A673 (cell line): ENCODE measurements around the gene DHRS4L2. TPM values are rescaled to one million over a fixed set of nuclear protein-coding genes. Genes with fewer than 3 reads are reported as not detected.
"Not testable (repeated sequence)": the region's sequence is repeated elsewhere in the genome, so short reads cannot be mapped to it uniquely, and the experiment has no call there.

ENCODE experiments used
- BruUV-seq: library from RNA; stranded (reverse); fragments of 400-500 nt; replicated peaks from 2 replicates; lab custom pipeline; 2021; lab: Mats Ljungman, UMichigan
- CTCF ChIA-PET: fragments of 300-600 bp; sonication (Branson Sonifier 250); formaldehyde crosslinking; loops from one replicate; lab custom pipeline; 2022; ENCODE audit warnings: antibody characterized with exemption; lab: Charles Lee
- POLR2A ChIA-PET: fragments of 300-600 bp; sonication (Branson Sonifier 250); formaldehyde crosslinking; loops from one replicate; lab custom pipeline; 2022; ENCODE audit warnings: antibody characterized with exemption; ENCODE audit not compliant: low non-redundant PET; lab: Charles Lee
- DNase-seq: peaks from one replicate; pipeline ENCODE4 v3.0.0-alpha.2; 2015; ENCODE audit warnings: low spot score
- H3K27ac ChIP-seq: fragments of 200-600 bp; sonication (generic); 2 replicates; pipeline ENCODE4 v1.5.1; 2016; ENCODE audit warnings: mixed run types, low read depth, mild to moderate bottlenecking, mixed read lengths, antibody characterized with exemption, low read length; ENCODE audit not compliant: poor library complexity, severe bottlenecking
- H3K27me3 ChIP-seq: fragments of 200-600 bp; sonication (generic); replicated peaks from 2 replicates; pipeline ENCODE4 v1.6.1; 2017; ENCODE audit warnings: mixed run types, low read depth, mild to moderate bottlenecking, mixed read lengths, antibody characterized with exemption, low read length; ENCODE audit not compliant: insufficient read depth, poor library complexity
- H3K36me3 ChIP-seq: fragments of 200-600 bp; sonication (generic); 2 replicates; pipeline ENCODE4 v1.6.1; 2016; ENCODE audit warnings: mixed run types, mild to moderate bottlenecking, mixed read lengths, antibody characterized with exemption, low read length; ENCODE audit not compliant: insufficient read depth, poor library complexity, severe bottlenecking
- H3K4me1 ChIP-seq: fragments of 200-600 bp; sonication (generic); 2 replicates; pipeline ENCODE4 v1.6.1; 2017; ENCODE audit warnings: mixed run types, mild to moderate bottlenecking, mixed read lengths, antibody characterized with exemption, low read length; ENCODE audit not compliant: insufficient read depth, poor library complexity, severe bottlenecking
- H3K4me3 ChIP-seq: fragments of 200-600 bp; sonication (generic); 2 replicates; pipeline ENCODE4 v1.5.1; 2016; ENCODE audit warnings: low read depth, mixed run types, mild to moderate bottlenecking, mixed read lengths, low read length; ENCODE audit not compliant: poor library complexity, severe bottlenecking
- H3K9me3 ChIP-seq: fragments of 200-600 bp; sonication (generic); 2 replicates; pipeline ENCODE4 v1.6.1; 2016; ENCODE audit warnings: mixed run types, low read depth, mild to moderate bottlenecking, mixed read lengths, antibody characterized with exemption, low read length; ENCODE audit not compliant: poor library complexity, severe bottlenecking
- intact Hi-C: fragments of 100-400 bp; cut with micrococcal nuclease; formaldehyde crosslinking; loops from one replicate; pipeline ENCODE4 v1.10.0; 2022; ENCODE audit not compliant: unreplicated experiment
- total RNA-seq: library from RNA; stranded (reverse); gene quantifications from 2 replicates; pipeline ENCODE4 v1.2.3, GENCODE V29; 2021

Gene DHRS4L2
- total RNA-seq, 1 experiment from 2014 or later: 9.3 TPM

- H3K27ac ChIP-seq, H3K27me3 ChIP-seq, CTCF ChIA-PET, H3K4me3 ChIP-seq, DNase-seq, H3K4me1 ChIP-seq, BruUV-seq, intact Hi-C loops, H3K9me3 ChIP-seq, H3K36me3 ChIP-seq, POLR2A ChIA-PET: not testable (repeated sequence)
These were observed 8.1 kb downstream of the DHRS4L2 start for GRCh38 chr14:23996825-23997224.

DNA sequence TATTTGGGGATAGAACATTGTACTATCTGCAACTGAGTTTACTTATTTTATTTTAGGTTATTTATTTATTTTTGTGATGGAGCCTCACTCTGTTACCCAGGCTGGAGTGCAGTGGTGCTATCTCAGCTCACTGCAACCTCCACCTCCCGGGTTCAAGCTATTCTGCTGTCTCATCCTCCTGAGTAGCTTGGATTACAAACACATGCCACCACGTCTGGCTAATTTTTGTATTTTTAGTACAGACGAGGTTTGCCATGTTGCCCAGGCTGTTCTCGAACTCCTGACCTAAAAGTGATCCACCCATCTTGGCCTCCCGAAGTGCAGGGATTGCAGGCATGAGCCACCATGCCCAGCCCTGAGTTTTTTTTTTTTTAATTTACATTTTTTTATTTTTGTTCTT is 10.9 kb downstream of the DHRS4L2 start:
- intact Hi-C loops, BruUV-seq, H3K9me3 ChIP-seq, POLR2A ChIA-PET, DNase-seq, CTCF ChIA-PET, H3K27ac ChIP-seq, H3K4me3 ChIP-seq, H3K36me3 ChIP-seq, H3K4me1 ChIP-seq, H3K27me3 ChIP-seq: not testable (repeated sequence)

- H3K4me3 ChIP-seq, POLR2A ChIA-PET, H3K27me3 ChIP-seq, DNase-seq, intact Hi-C loops, BruUV-seq, H3K4me1 ChIP-seq, H3K27ac ChIP-seq, H3K36me3 ChIP-seq, H3K9me3 ChIP-seq, CTCF ChIA-PET: not testable (repeated sequence)
These were observed 12.3 kb downstream of the DHRS4L2 start for GRCh38 chr14:24001078-24001477.

DNA sequence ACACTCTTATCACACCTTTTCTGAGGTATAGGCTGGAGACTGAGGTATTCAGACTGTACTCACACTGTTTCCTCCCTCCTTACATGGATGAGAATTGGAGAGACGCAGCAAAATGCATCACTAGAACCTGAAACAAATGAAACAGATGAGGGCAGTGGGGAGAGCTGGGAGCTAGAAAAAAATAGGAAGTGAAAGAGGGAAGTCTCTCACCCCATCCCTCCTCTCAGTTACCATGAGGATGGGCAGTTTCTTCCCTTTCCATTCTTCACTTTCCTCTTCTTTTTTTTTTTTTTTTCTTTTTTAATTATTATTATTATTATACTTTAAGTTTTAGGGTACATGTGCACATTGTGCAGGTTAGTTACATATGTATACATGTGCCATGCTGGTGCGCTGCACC is 12.9 kb downstream of the DHRS4L2 start:
- H3K4me3 ChIP-seq, H3K9me3 ChIP-seq, DNase-seq, intact Hi-C loops, H3K36me3 ChIP-seq, H3K4me1 ChIP-seq, H3K27me3 ChIP-seq, POLR2A ChIA-PET, BruUV-seq, CTCF ChIA-PET, H3K27ac ChIP-seq: not testable (repeated sequence)

DNA sequence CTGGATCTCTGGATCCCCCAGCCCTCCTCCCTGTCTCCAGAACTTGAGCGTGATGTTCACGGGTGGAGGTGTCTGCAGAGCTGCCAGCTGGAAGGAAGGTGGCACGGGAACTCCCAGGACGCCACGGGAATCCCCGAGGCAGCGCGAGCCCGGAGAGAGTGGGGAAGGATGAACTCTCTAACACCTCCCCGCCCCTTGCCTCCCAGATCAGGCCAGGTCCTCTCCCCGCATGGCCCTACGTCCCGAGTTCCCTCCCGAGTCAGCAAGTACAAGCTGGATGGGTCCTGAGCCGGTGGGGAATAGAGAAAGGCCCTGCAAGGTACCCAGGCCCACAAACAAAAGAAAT is 17.7 kb downstream of the DHRS4L2 start:
- POLR2A ChIA-PET, BruUV-seq, intact Hi-C loops, CTCF ChIA-PET, H3K4me1 ChIP-seq, DNase-seq, H3K36me3 ChIP-seq, H3K9me3 ChIP-seq, H3K27me3 ChIP-seq, H3K27ac ChIP-seq: not testable (repeated sequence)
- peak overlapping the region; percentile 37 for H3K4me3 ChIP-seq

DNA sequence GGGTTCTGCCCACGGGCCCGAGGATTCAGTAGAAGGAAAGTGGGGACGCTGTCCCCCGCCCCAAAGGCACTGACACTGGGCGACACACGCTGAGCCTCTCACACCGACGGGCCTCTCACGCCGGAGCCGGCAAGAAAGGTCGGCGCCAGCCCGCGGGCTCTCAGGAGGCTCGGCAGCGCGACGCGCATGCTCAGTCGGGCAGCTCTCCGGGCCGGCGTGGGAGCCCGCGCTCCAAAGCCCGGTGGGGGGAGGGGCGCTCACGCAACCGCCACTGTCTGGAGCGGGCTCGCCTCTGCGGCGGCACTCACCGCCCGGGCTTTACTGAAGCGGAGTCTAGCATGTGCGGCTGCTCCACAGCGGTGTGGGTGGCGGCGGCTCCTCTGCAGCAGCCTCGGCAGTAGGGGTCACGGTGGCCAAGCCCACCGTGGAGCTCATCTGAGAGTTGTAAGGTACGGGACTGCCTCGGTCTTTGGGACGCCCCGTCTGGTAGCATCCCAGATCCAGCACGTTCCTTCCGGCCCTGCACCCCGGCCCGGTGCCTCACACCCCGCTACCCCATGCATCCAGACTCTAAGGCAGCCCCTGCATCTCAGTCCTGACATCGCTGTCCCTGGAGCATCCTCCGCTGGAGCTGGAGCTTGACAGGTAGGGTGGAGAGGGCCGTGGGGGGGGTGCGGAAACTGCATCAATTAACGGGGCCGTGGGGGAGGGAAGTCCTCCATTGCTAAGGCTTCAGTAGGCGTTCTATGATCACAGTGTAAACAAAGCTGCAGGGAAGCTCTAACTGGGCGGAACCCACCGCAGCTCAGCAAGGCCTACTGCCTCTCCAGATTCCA is 18.3 kb downstream of the DHRS4L2 start:
- H3K4me3 ChIP-seq: peak overlapping the region; percentile 37
- H3K36me3 ChIP-seq, H3K27me3 ChIP-seq, CTCF ChIA-PET, POLR2A ChIA-PET, H3K9me3 ChIP-seq, BruUV-seq, H3K27ac ChIP-seq, H3K4me1 ChIP-seq, intact Hi-C loops: not testable (repeated sequence)
- peak; percentile 41 for DNase-seq
